K562 (cell line): Measurements from ENCODE around the gene TIAL1. TPM values are rescaled to one million over a fixed set of nuclear protein-coding genes. Genes with fewer than 3 reads are reported as not detected.
A peak's percentile ranks its signal among the peaks of the same experiment; 100 is the strongest.

Source experiments
- ATAC-seq: fragments of 200-7000 bp; cut with Tn5 transposase; 3 replicates; pipeline ENCODE4 v1.9.1; 2020; ENCODE audit warnings: moderate library complexity
- BruUV-seq: library from RNA; stranded (reverse); fragments of 400-500 nt; replicated peaks from 2 replicates; lab custom pipeline; 2021; lab: Mats Ljungman, UMichigan
- CTCF ChIA-PET: fragments of 300-600 bp; formaldehyde crosslinking; extraction: SDS; loops from one replicate; lab custom pipeline; 2021; ENCODE audit warnings: low intra/inter-chr PET ratio; lab: Yijun Ruan, JAX
- POLR2A ChIA-PET: fragments of 300-600, 350-650 bp; sonication (Branson Sonifier 250); formaldehyde crosslinking; extraction: SDS; loops from one replicate; lab custom pipeline; 2021; ENCODE audit warnings: antibody characterized with exemption, inconsistent platforms; lab: Yijun Ruan, JAX
- DNase-seq, 4 experiments: peaks; one replicate each; pipeline versions ENCODE4 v3.0.0 to v3.0.0-alpha.2; 2011 to 2018; ENCODE audit warnings: low spot score in 3 of 4, mixed read lengths in 3 of 4; ENCODE audit errors: extremely low read depth in 1 of 4
- FAIRE-seq: peaks from 2 replicates; lab custom pipeline; 2011; peaks lifted over from hg19 to GRCh38; lab: Jason Lieb, UNC
- H2AFZ ChIP-seq: 2 replicates; pipeline ENCODE4 v1.6.0; 2011; ENCODE audit warnings: low read depth, low read length, control low read depth, inconsistent platforms
- H3K27ac ChIP-seq: fragments of 200-600 bp; 3 replicates; pipeline ENCODE4 v1.8.0; 2011; ENCODE audit warnings: low read depth, mild to moderate bottlenecking, control low read depth, inconsistent platforms, low read length, moderate library complexity, mixed read lengths; ENCODE audit errors: extremely low read depth
- H3K27me3 ChIP-seq, 2 experiments: fragments of 300-600 bp in 1 of 2; 2 replicates in 1 of 2; 3 replicates in 1 of 2; pipeline versions ENCODE4 v1.6.0 to v1.8.0; 2011; ENCODE audit warnings: inconsistent platforms in 2 of 2, low read length in 2 of 2, mild to moderate bottlenecking in 1 of 2, mixed read lengths in 1 of 2, moderate library complexity in 1 of 2; ENCODE audit not compliant: control insufficient read depth in 2 of 2, insufficient read depth in 2 of 2
- H3K36me3 ChIP-seq: fragments of 300-600 bp; 3 replicates; pipeline ENCODE4 v1.8.0; 2011; ENCODE audit warnings: mild to moderate bottlenecking, low read length, inconsistent platforms; ENCODE audit not compliant: control insufficient read depth, insufficient read depth
- H3K4me1 ChIP-seq, 2 experiments: fragments of 200-600 bp in 1 of 2; replicated peaks in 1 of 2; 2 replicates in 1 of 2; 3 replicates in 1 of 2; pipeline versions ENCODE4 v1.5.1 to v1.8.0; 2011; ENCODE audit warnings: inconsistent platforms in 2 of 2, low read length in 2 of 2, mild to moderate bottlenecking in 1 of 2, mixed read lengths in 1 of 2, moderate library complexity in 1 of 2; ENCODE audit not compliant: control insufficient read depth in 2 of 2, insufficient read depth in 2 of 2
- H3K4me2 ChIP-seq: 2 replicates; pipeline ENCODE4 v1.6.1; 2011; ENCODE audit warnings: low read length, control low read depth, inconsistent platforms, mixed read lengths; ENCODE audit not compliant: insufficient read depth
- H3K4me3 ChIP-seq: fragments of 200-600 bp; sonication (generic), shearing (Covaris generic); 2 replicates; pipeline ENCODE4 v1.5.1; 2016; ENCODE audit warnings: control low read depth, inconsistent platforms
- H3K79me2 ChIP-seq: fragments of 200-600 bp; 3 replicates; pipeline ENCODE4 v1.8.0; 2011; ENCODE audit warnings: low read length, inconsistent platforms; ENCODE audit not compliant: control insufficient read depth, insufficient read depth
- H3K9ac ChIP-seq, 2 experiments: 2 replicates each; pipeline versions ENCODE4 v1.6.0 to v1.6.1; 2011; ENCODE audit warnings: low read depth in 2 of 2, low read length in 2 of 2, control low read depth in 1 of 2, inconsistent platforms in 1 of 2, mild to moderate bottlenecking in 1 of 2, mixed read lengths in 1 of 2; ENCODE audit not compliant: insufficient read depth in 1 of 2
- H3K9me1 ChIP-seq: one replicate; pipeline ENCODE4 v1.6.0; 2011; ENCODE audit warnings: inconsistent platforms, mild to moderate bottlenecking, low read length, moderate library complexity; ENCODE audit not compliant: control insufficient read depth, insufficient read depth
- H3K9me3 ChIP-seq: replicated peaks from 2 replicates; pipeline ENCODE4 v1.5.1; 2011; ENCODE audit warnings: low read depth, low read length, inconsistent platforms; ENCODE audit not compliant: control insufficient read depth, insufficient read depth
- H4K20me1 ChIP-seq: replicated peaks from 2 replicates; pipeline ENCODE4 v1.6.1; 2011; ENCODE audit warnings: low read length, inconsistent platforms, mixed read lengths; ENCODE audit not compliant: control insufficient read depth, insufficient read depth
- BRF1 ChIP-seq: IDR thresholded peaks from 3 replicates; pipeline ENCODE4 v1.6.1; 2011; ENCODE audit warnings: borderline replicate concordance, mild to moderate bottlenecking; ENCODE audit not compliant: insufficient read length; ENCODE audit errors: extremely low read depth
- CCNT2 ChIP-seq: IDR thresholded peaks from 2 replicates; pipeline ENCODE4 v1.6.1; 2011; ENCODE audit warnings: borderline replicate concordance, low read depth, mild to moderate bottlenecking, moderate library complexity, mixed read lengths, low read length; ENCODE audit not compliant: insufficient read length; ENCODE audit errors: extremely low read depth
- FOXK2 ChIP-seq, 2 experiments: fragments of 450-650 bp; IDR thresholded peaks in 1 of 2; conservative IDR thresholded peaks in 1 of 2; 2 replicates each; pipeline ENCODE4 v1.6.1; 2016; ENCODE audit warnings: low read depth in 2 of 2, mild to moderate bottlenecking in 1 of 2
- GTF2E2 ChIP-seq: fragments of 200-800 bp; sonication (Bioruptor generic); IDR thresholded peaks from 2 replicates; pipeline ENCODE4 v1.6.1; 2016; ENCODE audit warnings: missing genetic modification characterization, missing compliant biosample characterization
- KAT7 ChIP-seq: sonication (generic); formaldehyde crosslinking; IDR thresholded peaks from 2 replicates; pipeline ENCODE4 v1.8.0; 2022; ENCODE audit warnings: missing genetic modification reagents, mild to moderate bottlenecking, borderline replicate concordance
- NCOA6 ChIP-seq: fragments of 450-650 bp; IDR thresholded peaks from 2 replicates; pipeline ENCODE4 v1.6.1; 2017; ENCODE audit warnings: mild to moderate bottlenecking
- RBM39 ChIP-seq: fragments of 200-400 bp; formaldehyde crosslinking; optimal IDR thresholded peaks from 2 replicates; pipeline ENCODE3; 2018; ENCODE audit warnings: low read depth, low read length
- THRAP3 ChIP-seq: fragments of 450-650 bp; IDR thresholded peaks from 2 replicates; pipeline ENCODE4 v1.6.1; 2016; ENCODE audit warnings: mild to moderate bottlenecking, inconsistent platforms, borderline replicate concordance
- ZC3H4 ChIP-seq: sonication (generic); formaldehyde crosslinking; IDR thresholded peaks from 2 replicates; pipeline ENCODE4 v1.9.0; 2021; ENCODE audit warnings: missing genetic modification reagents, borderline replicate concordance
- WGBS: fragments of 100-300 bp; shearing (Covaris generic); methylation state at CpG from one replicate; pipeline ENCODE4 v1.1.6; 2016; ENCODE audit warnings: low coverage, mixed read lengths; ENCODE audit not compliant: insufficient coverage; ENCODE audit errors: missing lambda C conversion rate; 5-methylcytosine and 5-hydroxymethylcytosine counted together
- in situ Hi-C: fragments of 300-500 bp; cut with MboI; formaldehyde crosslinking; loops from 4 replicates; pipeline ENCODE4 v1.15.0; 2018; ENCODE audit warnings: inconsistent platforms, mixed read lengths
- intact Hi-C: fragments of 100-400 bp; cut with micrococcal nuclease; formaldehyde crosslinking; loops from 2 replicates; pipeline ENCODE4 v1.14.2; 2022
- polyA plus RNA-seq, 8 experiments: library from polyadenylated mRNA; depleted of rRNA in 4 of 8; stranded (reverse) in 5 of 8; unstranded in 3 of 8; fragments of >200 nt; fragmentation: Nextera tagmentation in 2 of 8; fragmentation: Illumina TruSeq in 1 of 8; extraction: Ambion mirVana in 2 of 8; extraction: Trizol in 1 of 8; gene quantifications; 2 replicates each; pipeline versions ENCODE4 v1.2.1 to v1.2.3, GENCODE V29; 2011 to 2014; ENCODE audit warnings: inconsistent platforms in 1 of 8, missing spikeins in 1 of 8
- total RNA-seq, 7 experiments: library from RNA; depleted of rRNA in 6 of 7; stranded (reverse); fragments of >200 nt in 6 of 7; fragmentation: Illumina TruSeq in 2 of 7; extraction: Trizol in 2 of 7; gene quantifications; 2 replicates each; pipeline versions ENCODE4 v1.2.1 to v1.2.3, GENCODE V29; 2011 to 2021; ENCODE audit warnings: low replicate concordance in 1 of 7
- TF ChIP-seq, protein P1 (sequence below): fragments of 150-350 bp; conservative IDR thresholded peaks from 2 replicates; pipeline ENCODE4 v1.6.1; 2014; ENCODE audit warnings: low read length
- TF ChIP-seq, protein P2 (sequence below): fragments of 250-450 bp; sonication (Bioruptor Pico); IDR thresholded peaks from 2 replicates; pipeline ENCODE4 v1.8.0; 2022; ENCODE audit warnings: inconsistent platforms
- TF ChIP-seq, protein P3 (sequence below): sonication (generic); formaldehyde crosslinking; IDR thresholded peaks from 2 replicates; pipeline ENCODE4 v1.8.1; 2023; ENCODE audit warnings: mild to moderate bottlenecking, missing genetic modification reagents, moderate library complexity

Gene TIAL1
- total and polyA plus RNA-seq, 9 of the 15 experiments (the other 6 are each of a cell fraction or from before 2014, with no cell fraction given): 22.5 to 126 (median 58.2) TPM

DNA sequence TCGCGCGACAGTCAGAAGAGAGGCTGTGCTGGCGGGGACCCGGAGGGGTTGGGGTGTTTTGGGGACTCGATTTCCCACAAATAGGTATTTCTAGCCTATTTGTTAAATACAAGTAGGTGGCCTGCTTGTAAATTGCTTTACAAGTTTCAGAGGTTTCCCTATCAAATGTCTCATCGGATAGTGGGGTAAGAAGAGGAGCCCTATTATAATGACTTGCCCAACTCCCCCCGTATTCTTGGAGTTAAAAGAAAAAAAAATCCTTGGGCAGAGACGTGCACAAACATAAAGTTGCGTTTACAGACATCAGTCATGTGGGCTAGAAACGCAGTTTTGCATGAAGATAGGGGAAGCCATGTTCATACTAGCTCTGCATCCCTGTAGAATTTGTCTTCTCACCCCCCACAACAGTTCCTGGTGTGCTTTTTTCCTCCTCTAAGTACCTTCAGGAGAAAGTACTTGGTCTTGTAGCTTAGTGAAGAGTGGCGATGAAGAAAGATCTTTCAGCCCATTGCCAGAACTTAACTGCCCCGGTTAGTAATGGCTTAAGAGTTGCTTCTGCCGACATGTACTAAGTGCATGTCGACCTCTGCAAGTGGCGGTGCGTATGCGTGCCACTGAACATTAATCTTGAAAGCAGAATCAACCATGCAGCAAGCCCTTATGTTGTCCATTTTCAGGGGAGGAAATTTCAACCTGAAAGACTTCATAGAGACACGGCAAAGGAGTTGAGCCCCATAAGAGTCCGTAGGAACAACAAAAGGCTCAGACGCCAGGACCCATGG, 832 bp upstream of the TIAL1 start:
- Histone ChIP-seq H3K79me2 (peaks cover 41% of the 10 kb centered on the region), H3K36me3 (peaks cover 27% of the 10 kb centered on the region), H2AFZ (peak overlapping the region; percentile 88), H3K9ac (peak overlapping the region; percentile 90 to 98), H3K4me1 (peaks cover 3 to 8% of the 10 kb centered on the region in 2 experiments; a peak in 4 of 5 replicates), H4K20me1 (0 out of 2 replicates have a peak, but pooled peaks cover 9% of the 10 kb centered on the region), H3K9me1 (no peaks in the 10 kb centered on the region), H3K4me3 (peak overlapping the region; percentile 96), H3K27ac (peak overlapping the region; percentile 99), H3K9me3 (peaks cover 2% of the 10 kb centered on the region; the same call in 1 of the 2 replicates), H3K27me3 (no peaks in the 10 kb centered on the region), H3K4me2 (peak overlapping the region; percentile 93)
- DNase-seq (no peak), ATAC-seq (no peak), FAIRE-seq (no peak)
- ChIA-PET POLR2A (interaction anchor here (0.7 to 1.2 kb wide), 9 partner anchors 8 to 276 kb away, joined by 3 to 6 read pairs (median 3); no protein-coding TSS in a partner anchor), CTCF (no interaction called here)
- intact Hi-C loops: loop anchor here (5.0 kb wide), 3 partner anchors 130 to 270 kb away; partner anchors contain the start of gene INPP5F
- in situ Hi-C loops: no loop called here
- WGBS: 37% methylated on average over 20 of the region's 21 CpGs
- BruUV-seq: TSS peak; percentile 96
- TF ChIP-seq KAT7 (CRISPR knock-in tag) (0 out of 2 replicates have a peak, but pooled peaks have one; percentile 39), ZC3H4 (CRISPR knock-in tag) (peak; percentile 63; the same call in 1 of the 2 replicates), CCNT2 (peak; percentile 2), GTF2E2 (peak; percentile 74; the same call in 1 of the 2 replicates), BRF1 (no peak), THRAP3 (peak; percentile 97), RBM39 (no peak), FOXK2 (conservative IDR thresholded peaks at IDR 0.05 in 1 of 2, IDR thresholded peaks at IDR 0.05 in 1 of 2; ENCODE audit: low read depth in 2 of 2) (no peak), NCOA6 (no peak)
- TF ChIP-seq, protein P1, sequence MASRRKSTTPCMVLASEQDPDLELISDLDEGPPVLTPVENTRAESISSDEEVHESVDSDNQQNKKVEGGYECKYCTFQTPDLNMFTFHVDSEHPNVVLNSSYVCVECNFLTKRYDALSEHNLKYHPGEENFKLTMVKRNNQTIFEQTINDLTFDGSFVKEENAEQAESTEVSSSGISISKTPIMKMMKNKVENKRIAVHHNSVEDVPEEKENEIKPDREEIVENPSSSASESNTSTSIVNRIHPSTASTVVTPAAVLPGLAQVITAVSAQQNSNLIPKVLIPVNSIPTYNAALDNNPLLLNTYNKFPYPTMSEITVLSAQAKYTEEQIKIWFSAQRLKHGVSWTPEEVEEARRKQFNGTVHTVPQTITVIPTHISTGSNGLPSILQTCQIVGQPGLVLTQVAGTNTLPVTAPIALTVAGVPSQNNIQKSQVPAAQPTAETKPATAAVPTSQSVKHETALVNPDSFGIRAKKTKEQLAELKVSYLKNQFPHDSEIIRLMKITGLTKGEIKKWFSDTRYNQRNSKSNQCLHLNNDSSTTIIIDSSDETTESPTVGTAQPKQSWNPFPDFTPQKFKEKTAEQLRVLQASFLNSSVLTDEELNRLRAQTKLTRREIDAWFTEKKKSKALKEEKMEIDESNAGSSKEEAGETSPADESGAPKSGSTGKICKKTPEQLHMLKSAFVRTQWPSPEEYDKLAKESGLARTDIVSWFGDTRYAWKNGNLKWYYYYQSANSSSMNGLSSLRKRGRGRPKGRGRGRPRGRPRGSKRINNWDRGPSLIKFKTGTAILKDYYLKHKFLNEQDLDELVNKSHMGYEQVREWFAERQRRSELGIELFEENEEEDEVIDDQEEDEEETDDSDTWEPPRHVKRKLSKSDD: no peak
- TF ChIP-seq, protein P2, sequence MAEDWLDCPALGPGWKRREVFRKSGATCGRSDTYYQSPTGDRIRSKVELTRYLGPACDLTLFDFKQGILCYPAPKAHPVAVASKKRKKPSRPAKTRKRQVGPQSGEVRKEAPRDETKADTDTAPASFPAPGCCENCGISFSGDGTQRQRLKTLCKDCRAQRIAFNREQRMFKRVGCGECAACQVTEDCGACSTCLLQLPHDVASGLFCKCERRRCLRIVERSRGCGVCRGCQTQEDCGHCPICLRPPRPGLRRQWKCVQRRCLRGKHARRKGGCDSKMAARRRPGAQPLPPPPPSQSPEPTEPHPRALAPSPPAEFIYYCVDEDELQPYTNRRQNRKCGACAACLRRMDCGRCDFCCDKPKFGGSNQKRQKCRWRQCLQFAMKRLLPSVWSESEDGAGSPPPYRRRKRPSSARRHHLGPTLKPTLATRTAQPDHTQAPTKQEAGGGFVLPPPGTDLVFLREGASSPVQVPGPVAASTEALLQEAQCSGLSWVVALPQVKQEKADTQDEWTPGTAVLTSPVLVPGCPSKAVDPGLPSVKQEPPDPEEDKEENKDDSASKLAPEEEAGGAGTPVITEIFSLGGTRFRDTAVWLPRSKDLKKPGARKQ: no peak
- TF ChIP-seq, protein P3, sequence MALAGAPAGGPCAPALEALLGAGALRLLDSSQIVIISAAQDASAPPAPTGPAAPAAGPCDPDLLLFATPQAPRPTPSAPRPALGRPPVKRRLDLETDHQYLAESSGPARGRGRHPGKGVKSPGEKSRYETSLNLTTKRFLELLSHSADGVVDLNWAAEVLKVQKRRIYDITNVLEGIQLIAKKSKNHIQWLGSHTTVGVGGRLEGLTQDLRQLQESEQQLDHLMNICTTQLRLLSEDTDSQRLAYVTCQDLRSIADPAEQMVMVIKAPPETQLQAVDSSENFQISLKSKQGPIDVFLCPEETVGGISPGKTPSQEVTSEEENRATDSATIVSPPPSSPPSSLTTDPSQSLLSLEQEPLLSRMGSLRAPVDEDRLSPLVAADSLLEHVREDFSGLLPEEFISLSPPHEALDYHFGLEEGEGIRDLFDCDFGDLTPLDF (CRISPR knock-in tag): 0 out of 2 replicates have a peak, but pooled peaks have one; percentile 42
